ENCODE measurements around the gene CFAP161.

- TF ChIP-seq CTCF (IDR thresholded peaks at IDR 0.05; ENCODE audit: low read depth, low read length, poor library complexity, severe bottlenecking) (no peak), EZH2phosphoT487 (IDR thresholded peaks at IDR 0.05; ENCODE audit: borderline replicate concordance, low read length) (no peak)
Measured at GRCh38 chr15:81156324-81156723, 22.3 kb downstream of the CFAP161 start.
